Measurements from ENCODE around the gene GUK1.

Gene GUK1, protein sequence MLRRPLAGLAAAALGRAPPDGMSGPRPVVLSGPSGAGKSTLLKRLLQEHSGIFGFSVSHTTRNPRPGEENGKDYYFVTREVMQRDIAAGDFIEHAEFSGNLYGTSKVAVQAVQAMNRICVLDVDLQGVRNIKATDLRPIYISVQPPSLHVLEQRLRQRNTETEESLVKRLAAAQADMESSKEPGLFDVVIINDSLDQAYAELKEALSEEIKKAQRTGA
- total RNA-seq = 161 to 238 reads per million in 2 donors

GRCh38 chr1:228139931-228140723, at the start of gene GUK1:
Gene GUK1, plus strand, starts transcription at chr1:228140279. Its CDS starts 24 bp downstream, at chr1:228140303.
- peak; percentile 100 for DNase-seq

DNA sequence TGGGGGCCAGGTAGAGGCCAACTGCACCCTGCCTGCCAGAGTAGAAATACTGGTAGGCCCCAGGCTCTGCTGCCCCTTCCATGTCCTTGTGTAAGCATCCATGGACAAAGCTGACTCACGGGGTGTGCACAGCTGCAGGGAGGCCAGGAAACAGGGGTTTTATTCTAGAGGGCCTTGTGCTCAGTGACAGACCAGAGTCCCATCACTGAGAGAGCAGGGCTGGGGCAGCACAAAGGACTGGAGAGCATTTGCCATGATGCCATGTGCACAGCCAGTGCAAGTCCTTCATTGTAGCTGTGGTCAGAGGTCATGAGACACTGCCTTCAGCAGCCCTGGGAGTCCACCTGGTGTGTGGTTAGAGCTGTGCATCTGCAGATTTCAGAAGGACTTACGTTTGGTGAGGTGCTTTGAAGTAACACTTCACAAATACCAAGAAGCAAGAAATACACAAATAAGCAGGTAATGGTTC, 49.4 kb upstream of the GUK1 start:
- DNase-seq = peak in 1 of 5 experiments; percentile 4

DNA sequence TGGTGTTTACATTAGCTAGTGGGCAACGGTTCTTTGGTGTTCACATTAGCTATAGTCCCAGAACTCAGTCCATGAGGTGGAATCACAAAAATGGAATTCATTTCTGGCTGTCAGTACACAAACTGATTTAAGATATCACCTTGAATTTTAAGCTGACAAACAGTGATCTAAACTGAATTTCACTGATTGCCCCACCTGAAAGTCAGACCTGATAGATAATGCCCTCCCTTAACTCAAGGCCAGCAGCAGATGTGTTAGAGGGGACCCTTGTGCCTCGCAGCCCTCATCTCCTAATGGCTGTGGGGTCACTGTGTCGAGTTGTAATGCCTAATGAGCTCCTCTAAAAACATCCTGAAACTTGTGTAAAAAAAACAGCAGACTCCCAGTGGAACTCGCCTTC, 49.0 kb upstream of the GUK1 start:
- no peak for DNase-seq

- peak in 1 of 5 experiments; percentile 2 for DNase-seq
Measured at GRCh38 chr1:228092342-228093049, 47.6 kb upstream of the GUK1 start.

- no peak for DNase-seq
Measured at GRCh38 chr1:228093050-228093906, 46.8 kb upstream of the GUK1 start.

GRCh38 chr1:228094432-228095016, 45.6 kb upstream of the GUK1 start:
- DNase-seq = no peak

DNA sequence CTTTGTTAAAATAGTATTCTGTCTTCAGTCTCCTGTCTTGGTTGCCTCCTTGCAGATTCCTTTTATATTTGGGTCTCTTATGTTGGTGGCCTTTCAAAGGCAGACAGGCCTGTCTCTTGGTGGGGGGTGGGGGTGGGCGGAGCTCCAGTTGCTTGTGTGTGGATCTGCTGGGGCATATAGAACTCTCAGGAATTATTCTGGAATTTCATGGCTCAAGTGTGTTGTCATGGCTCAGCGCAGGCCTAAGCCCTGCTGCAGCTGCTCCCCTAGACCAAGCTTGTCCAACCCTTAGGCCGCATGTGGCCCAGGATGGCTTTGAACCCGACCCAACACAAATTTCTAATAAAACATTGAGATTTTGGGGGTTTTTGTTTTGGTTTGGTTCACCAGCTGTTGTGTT, 44.9 kb upstream of the GUK1 start:
- no peak for DNase-seq

DNA sequence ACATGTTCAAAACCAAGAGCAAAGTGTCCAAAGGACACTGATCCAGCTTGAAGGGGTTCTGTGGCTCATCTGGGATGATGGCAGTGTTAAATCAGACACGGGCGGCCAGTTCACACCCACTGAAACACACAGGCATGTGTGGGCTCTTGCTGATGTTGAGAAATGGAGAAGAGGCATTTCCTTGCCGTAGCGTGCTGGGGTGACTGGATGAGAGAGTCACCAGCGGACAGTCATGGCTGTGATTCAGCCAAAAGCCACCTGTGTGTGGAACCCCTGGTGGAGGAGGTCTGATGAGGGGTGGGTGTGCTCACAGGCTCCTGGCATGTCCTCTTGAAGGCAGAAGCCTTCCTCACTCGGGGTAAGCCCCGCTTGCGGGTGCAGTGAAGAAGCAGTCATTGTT, 44.1 kb upstream of the GUK1 start:
- no peak for DNase-seq

DNA sequence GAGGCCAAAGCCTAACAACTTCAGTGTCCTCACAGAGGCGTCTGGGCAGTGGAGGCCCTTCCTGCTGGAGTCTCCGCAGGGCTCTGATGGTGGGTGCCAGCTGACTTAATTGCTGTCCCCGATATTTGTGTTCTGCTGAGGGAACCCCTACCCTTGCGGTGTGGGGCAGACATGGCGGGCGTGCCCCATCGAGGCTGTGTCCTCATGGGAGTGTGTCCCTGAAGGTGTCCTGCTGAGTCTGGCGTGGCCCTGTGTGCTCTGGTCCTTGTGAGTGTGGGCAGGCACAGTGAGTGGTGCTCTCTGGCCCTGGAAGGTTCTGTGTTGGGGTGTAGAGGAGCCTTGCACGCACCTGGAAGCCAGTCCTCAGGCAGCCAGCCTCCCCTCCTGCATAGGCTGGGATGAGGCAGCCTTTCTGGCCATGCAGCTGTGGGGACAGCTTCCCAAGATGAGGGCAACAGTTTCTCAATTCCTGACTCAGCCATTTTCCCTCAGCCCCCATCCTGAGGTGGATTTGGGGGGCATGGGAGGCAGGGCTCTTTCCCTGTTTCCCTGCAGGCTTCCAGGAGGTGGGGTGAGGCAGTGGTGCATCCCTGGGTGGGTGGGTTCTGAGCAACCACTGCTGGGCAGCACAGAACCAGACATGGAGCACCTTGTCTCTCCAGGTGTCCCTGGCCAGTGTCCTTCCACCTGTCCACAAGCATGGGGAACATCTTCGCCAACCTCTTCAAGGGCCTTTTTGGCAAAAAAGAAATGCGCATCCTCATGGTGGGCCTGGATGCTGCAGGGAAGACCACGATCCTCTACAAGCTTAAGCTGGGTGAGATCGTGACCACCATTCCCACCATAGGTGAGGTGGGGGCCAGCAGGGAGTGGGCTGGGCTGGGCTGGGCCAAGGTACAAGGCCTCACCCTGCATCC, 43.4 kb upstream of the GUK1 start:
- no peak for DNase-seq

DNA sequence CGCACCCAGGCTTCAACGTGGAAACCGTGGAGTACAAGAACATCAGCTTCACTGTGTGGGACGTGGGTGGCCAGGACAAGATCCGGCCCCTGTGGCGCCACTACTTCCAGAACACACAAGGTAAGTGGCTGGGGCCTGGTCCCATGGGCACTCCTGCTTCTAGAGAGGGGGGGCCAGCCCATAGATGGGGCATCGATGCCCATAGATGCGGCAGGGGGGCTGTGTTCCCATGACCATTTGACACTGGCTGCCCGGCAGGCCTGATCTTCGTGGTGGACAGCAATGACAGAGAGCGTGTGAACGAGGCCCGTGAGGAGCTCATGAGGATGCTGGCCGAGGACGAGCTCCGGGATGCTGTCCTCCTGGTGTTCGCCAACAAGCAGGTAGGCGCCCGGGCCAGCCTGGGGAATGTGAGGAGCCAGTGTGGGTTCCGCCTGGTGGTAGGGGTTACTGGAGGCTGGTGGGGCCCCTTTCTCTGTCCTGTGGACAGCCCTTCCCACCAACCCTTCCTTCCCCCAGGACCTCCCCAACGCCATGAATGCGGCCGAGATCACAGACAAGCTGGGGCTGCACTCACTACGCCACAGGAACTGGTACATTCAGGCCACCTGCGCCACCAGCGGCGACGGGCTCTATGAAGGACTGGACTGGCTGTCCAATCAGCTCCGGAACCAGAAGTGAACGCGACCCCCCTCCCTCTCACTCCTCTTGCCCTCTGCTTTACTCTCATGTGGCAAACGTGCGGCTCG, 42.6 kb upstream of the GUK1 start:
- DNase-seq = peak in 1 of 5 experiments; percentile 3

DNA sequence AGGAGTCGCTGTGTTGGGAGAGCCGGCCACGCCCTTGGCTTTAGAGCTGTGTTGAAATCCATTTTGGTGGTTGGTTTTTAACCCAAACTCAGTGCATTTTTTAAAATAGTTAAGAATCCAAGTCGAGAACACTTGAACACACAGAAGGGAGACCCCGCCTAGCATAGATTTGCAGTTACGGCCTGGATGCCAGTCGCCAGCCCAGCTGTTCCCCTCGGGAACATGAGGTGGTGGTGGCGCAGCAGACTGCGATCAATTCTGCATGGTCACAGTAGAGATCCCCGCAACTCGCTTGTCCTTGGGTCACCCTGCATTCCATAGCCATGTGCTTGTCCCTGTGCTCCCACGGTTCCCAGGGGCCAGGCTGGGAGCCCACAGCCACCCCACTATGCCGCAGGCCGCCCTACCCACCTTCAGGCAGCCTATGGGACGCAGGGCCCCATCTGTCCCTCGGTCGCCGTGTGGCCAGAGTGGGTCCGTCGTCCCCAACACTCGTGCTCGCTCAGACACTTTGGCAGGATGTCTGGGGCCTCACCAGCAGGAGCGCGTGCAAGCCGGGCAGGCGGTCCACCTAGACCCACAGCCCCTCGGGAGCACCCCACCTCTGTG, 41.7 kb upstream of the GUK1 start:
- DNase-seq = peak in 1 of 5 experiments; percentile 3

DNA sequence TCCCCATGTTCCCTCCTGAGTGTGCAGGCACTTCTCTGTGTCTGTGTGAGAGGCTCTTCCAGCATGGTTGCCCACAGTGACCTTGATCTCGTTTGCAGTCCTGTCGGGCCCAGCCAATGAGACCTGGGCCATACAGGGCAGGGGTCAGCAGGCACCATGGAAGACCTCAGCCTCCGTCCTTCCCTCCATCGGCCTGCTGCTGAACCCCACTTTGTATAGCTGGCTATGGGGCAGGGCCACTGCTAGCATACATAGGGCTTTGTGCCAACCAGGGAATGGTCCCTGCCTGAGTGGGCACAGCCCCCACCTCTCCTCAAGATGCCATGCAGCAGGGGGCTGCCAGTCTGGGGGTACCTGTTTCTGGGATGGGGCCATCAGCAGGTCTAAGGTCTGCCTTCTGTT, 40.7 kb upstream of the GUK1 start:
- peak in 1 of 5 experiments; percentile 2 for DNase-seq

GRCh38 chr1:228100822-228101613, 39.1 kb upstream of the GUK1 start:
- DNase-seq = peak in 1 of 5 experiments; percentile 50

DNA sequence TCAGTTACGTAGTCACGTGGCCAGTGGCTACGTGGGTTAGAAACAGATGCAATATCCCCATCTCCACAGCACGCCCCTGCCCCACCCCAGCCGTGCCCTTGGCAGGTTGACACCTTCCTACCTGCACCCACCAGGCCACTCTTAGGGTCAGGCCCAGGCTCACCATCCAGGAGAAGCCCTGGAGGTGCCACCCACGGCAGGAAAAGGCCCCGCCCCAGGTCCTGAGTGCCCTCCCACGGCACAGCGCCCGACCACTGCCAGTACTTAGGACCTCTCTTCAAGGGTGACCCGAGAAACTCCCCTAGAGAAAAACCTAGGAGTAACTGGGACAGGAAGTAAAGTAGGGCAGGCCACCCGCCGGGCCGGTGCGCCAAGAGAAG, 38.5 kb upstream of the GUK1 start:
- DNase-seq = peak in 1 of 5 experiments; percentile 55

DNA sequence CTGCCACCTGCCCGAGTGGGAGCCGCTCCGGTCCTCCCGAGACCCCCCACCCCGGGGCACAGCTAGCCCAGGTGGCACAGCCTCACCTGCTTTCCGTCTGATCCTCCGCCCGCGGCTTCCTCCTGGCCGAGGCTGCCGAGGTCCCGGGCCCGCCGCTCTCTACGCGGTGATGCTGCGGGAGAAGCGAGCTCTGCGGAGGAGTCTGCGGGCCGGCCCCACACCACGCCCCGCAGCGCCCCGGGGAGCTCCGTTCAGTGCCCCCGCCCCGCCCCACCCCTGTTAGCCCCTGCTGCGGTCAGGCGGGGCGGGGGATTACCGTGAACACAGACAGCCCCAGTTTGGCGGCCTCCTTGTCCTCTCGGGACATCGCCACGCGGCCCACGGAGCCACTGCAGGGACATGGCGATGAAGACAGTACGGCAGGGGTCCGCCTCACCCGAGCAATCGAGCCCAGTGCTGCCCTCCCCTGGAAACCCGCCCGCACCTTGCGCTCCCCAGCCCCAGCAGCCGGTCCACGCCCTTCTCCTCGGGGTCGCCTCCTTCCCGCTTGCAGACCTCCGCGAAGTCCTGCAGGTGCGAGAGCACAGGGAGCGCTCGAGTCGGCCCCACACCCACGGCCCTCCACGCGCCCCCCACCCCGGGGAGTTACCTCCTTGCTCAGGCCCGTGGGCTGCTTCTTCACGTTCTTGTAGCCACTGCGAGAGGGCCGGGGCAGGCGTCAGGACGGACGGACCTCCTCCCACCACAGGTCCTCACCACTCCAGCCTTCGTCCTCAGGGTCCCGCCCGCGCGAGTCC, 37.9 kb upstream of the GUK1 start:
- DNase-seq = peak; percentile 38 to 67 (median 60)

- DNase-seq = peak; percentile 89 to 96 (median 92)
Measured at GRCh38 chr1:228102791-228103620, 37.1 kb upstream of the GUK1 start, which contains the start of gene C1orf35. Gene C1orf35, minus strand, starts transcription at chr1:228103325. Its CDS starts 98 bp downstream, at chr1:228103227.
